Activated CD4-positive, CD25-positive, alpha-beta regulatory T cell treated with anti-CD3 and anti-CD28 coated beads, Interleukin-2, amount 50 U/mL, for 16 hours (primary cell): ENCODE data around the gene PDPR.
"Not testable (repeated sequence)": the region's sequence is repeated elsewhere in the genome, so short reads cannot be mapped to it uniquely, and the experiment has no call there.

Experiments
- DNase-seq: peaks from one replicate; pipeline ENCODE4 v3.0.0-alpha.2; 2020; ENCODE audit warnings: low read depth, low spot score

PDPR gene

DNA sequence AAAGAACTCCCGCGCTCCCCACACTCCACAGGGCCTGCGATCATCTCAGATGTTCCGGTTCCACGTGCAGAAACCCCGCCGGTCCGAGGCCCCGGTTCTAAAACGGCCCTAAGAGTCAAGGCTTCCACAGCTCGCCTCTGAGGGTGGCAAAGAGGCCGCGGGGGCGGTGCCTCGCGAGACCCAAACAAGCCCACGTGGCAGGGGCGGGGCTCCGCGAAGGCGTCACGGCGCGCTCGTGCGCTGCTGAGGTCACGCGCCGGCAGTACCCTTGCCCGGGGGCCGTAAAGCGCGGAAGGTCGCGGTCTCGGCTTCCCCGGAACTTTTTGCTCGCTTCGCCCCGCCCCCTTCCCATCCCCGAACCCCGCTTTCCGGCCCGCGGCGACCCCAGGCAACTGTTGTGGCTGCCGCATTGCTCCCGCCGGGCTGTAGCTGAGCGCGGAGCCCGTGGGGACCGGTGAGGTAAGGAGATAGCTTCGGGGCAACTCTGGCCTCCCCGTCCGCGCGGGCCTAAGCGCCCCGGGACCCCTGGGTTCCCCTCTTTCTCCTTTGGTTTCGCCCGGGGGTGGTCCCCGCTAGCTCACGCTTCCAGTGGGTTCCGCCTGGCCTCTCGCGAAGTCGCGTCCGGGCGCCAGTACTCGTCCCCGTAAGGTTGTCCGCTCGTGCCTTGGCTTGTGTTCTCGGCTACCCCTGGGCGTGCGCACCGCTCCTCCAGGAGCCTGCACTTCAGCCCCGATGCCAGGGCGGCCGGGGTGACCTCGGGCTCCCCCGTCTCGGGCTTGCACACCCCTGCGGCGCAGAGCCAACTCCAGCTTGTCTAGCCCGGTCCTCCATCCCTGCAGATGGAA, at the start of gene PDPR:
Gene PDPR, plus strand, starts transcription at position 351 of the 845 bp plus-strand sequence. CDS start 6,161 bp downstream, outside the sequence.
- DNase-seq, result peak; percentile 90

- DNase-seq, result peak; percentile 40
Measured at GRCh38 chr16:70064841-70065370, 49.2 kb upstream of the PDPR start.

DNA sequence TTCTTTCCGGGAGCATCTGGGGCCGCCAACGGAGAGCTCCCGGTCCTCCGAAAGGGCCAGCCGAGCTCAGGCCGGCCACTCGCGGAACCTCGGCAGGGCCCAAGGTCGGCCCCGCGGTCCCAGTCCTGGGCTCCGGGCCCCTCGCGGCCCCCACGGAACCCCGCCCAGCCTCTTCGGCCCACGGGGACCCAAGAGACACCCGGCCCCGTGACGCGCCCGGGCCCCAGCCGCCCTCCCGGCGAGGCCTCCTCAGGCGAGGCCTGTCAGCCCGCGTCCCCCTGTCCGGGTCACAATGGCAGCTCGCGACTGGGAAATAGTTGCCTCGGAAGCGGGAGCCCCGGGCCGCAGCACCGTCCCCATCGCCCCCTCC, 48.8 kb upstream of the PDPR start:
- not testable (repeated sequence) for DNase-seq

- peak; percentile 83 for DNase-seq
Measured at GRCh38 chr16:70065746-70066658, 48.1 kb upstream of the PDPR start.

- not testable (repeated sequence) for DNase-seq
Measured at GRCh38 chr16:70066751-70067150, 47.4 kb upstream of the PDPR start.

DNA sequence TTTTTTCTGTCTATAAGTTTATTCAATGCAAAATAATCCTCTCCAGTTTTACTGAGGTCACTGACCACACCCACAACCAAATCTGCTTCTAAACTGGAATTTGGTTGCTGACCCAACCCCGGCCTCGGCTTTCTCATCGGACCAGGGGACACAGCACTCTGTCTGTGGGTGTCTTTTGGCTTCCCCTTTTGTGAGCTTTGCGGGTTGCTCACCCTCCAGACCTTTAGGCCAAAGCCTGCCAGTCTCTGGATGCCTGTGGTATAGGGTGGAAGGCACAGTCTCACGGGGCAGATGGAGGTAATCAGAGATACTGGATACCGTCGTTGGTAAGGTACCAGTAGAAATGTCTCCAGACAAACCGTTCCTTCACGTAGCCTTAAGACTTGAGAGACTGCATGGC, 35.1 kb upstream of the PDPR start:
- not testable (repeated sequence) for DNase-seq

- not testable (repeated sequence) for DNase-seq
Measured at GRCh38 chr16:70081219-70081618, 32.9 kb upstream of the PDPR start.

GRCh38 chr16:70083931-70084330, 30.2 kb upstream of the PDPR start:
- not testable (repeated sequence) for DNase-seq

DNA sequence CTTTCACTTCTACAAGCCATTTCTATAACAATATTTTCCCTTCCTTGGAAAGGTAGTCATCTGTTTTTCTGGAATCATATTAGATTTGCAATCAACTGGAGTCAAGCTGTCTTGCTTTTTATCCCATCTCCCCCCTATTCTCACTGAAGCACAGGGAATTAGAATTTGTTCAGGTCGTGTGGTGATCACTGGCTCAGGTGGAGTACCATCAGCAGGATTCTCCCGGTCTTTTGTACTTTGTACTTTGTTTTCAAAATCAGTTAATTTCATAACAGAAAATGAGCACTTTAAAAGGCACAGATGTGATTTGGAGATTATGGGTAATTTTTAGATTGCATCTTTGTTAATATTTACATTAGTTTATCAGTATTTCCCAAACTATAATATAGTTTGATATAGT, 26.0 kb upstream of the PDPR start:
- not testable (repeated sequence) for DNase-seq

DNA sequence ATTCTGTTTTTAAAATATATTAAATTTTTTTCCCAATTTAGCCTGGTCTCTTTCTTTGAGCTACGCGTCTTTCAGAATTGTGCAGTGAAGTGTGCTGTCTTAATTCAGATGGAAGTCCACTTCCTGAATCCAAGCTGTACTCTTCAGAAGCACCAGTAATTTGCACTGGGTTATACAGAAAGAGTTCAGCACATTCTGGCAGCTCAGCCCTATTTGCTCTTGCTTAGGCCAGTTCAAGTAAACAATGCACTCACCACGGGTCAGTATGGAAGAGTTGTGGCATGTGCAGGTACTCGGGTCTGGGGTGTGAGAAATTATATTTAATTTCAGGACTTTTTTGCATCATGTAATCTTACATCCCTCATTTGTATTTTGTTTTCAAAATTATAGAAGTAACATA, 25.3 kb upstream of the PDPR start:
- DNase-seq, result not testable (repeated sequence)

GRCh38 chr16:70089289-70089688, 24.8 kb upstream of the PDPR start:
- not testable (repeated sequence) for DNase-seq

DNA sequence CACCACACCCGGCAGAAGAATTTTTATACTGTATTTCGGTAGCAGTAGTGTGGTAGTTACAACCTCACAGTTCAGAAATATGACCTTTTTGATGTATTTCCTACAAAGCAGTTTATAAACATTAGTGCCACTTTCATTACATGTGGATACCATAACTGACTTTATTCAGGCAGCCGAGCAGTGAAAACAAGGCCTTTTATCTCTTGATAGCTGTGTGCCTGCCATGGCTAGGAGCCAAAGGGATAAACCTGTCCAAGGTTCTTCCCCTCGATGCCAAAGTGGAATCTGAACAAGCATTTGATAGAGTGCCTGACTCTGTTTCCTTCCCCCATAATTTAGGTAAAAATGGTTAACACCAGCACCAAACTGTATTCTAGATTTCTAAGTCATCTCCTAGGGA, 23.0 kb upstream of the PDPR start:
- not testable (repeated sequence) for DNase-seq

GRCh38 chr16:70094096-70094495, 20.0 kb upstream of the PDPR start:
- not testable (repeated sequence) for DNase-seq

- DNase-seq, result not testable (repeated sequence)
Measured at GRCh38 chr16:70109583-70110279, 4.4 kb upstream of the PDPR start.

- DNase-seq, result not testable (repeated sequence)
Measured at GRCh38 chr16:70112162-70112561, 2.0 kb upstream of the PDPR start.

DNA sequence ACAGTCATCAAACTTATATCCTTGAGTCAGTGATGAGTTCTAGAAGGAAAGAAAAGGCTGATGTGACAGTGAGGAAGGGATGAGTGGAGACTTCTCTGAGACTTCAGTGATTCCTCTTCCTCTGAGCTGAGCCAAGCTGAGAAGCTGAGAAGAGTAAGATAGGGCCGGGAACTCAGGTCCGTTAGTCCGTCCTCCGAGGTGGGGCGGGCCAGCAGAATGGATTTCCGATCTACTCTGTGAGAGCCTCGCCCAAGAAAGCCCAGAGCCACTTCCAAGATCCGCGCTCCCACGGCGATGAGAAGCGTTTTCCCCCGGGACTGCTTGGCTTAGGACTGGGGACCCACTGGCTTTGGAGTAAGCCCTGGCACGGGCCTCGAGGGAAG, 542 bp upstream of the PDPR start:
- not testable (repeated sequence) for DNase-seq

DNA sequence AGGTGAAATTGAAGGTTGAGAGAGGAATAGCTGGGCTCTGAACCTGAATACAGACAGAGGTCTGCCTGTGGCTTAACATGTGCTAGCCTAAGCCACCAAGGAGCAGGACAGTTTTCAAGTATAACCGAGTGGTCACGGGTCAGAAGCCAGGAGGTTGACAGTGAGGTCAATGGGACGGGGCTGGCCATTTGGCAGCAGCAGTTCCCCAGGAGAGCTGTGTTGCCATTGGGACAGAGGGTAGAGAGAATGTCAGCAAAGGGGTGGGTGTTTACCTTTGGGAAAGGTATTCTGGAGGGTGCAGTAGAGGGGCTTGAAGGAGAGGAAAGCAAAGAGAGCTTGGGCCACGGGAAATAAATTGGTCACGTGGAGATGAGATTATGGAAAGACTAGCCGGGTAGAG, 4.2 kb downstream of the PDPR start:
- DNase-seq, result not testable (repeated sequence)

DNA sequence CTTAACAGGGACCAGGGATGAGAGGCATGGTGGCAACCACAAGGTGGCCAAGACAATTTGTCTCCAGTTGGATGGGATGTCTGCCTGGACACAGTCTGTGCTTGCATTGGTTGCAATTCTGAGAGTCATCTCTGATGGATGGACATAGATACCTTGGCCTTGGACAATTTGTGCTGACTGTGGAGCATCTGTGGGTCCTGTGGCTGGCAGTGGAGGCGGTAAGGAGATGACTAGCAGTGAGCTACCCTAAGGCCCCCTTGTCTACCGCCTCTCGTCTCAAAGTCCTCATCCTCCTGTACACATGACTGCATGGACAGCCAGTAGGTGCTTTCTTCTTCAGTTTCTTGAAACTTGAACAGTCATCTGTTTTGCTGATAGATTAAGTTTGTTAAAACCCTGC, 4.6 kb downstream of the PDPR start:
- DNase-seq, result not testable (repeated sequence)

GRCh38 chr16:70120398-70120797, 6.3 kb downstream of the PDPR start:
- DNase-seq, result not testable (repeated sequence)

DNA sequence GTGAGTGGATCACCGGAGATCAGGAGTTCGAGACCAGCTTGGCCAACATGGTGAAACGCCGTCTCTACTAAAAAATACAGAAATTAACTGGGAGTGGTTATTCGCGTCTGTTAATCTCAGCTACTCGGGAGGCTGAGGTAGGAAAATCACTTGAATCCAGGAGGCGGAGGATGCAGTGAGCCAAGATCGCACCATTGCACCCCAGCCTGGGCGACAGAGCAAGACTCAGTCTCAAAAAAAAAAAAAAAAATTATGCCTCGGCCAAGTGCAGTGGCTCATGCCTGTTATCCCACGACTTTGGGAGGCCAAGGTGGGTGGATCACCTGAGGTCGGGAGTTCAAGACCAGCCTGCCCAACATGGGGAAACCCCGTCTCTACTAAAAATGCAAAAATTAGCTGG, 9.7 kb downstream of the PDPR start:
- DNase-seq, result not testable (repeated sequence)

- not testable (repeated sequence) for DNase-seq
Measured at GRCh38 chr16:70126226-70126625, 12.1 kb downstream of the PDPR start.
